Panc1 (cell line): Measurements from ENCODE around the gene BAIAP3. TPM values are rescaled to one million over a fixed set of nuclear protein-coding genes. Genes with fewer than 3 reads are reported as not detected.
A peak's percentile ranks its signal among the peaks of the same experiment; 100 is the strongest.

Experiments used
- ATAC-seq: fragments of 200-7000 bp; cut with Tn5 transposase; 2 replicates; pipeline ENCODE4 v1.9.1; 2020; ENCODE audit warnings: mild to moderate bottlenecking, moderate library complexity
- BruUV-seq: library from RNA; stranded (reverse); fragments of 400-500 nt; replicated peaks from 2 replicates; lab custom pipeline; 2021; lab: Mats Ljungman, UMichigan
- CTCF ChIA-PET: fragments of 300-600 bp; sonication (Branson Sonifier 250); formaldehyde crosslinking; loops from one replicate; lab custom pipeline; 2022; ENCODE audit warnings: antibody characterized with exemption; lab: Charles Lee
- POLR2A ChIA-PET: fragments of 300-600 bp; sonication (Branson Sonifier 250); formaldehyde crosslinking; loops from one replicate; lab custom pipeline; 2022; ENCODE audit warnings: antibody characterized with exemption; lab: Charles Lee
- DNase-seq: peaks from one replicate; pipeline ENCODE4 v3.0.0-alpha.2; 2010; ENCODE audit warnings: low read depth, low spot score
- H3K27ac ChIP-seq: 2 replicates; pipeline ENCODE4 v1.5.1; 2011; ENCODE audit warnings: mild to moderate bottlenecking, low read length, inconsistent platforms
- H3K27me3 ChIP-seq: fragments of 200-500 bp; sonication (Bioruptor generic); 2 replicates; pipeline ENCODE4 v1.6.0; 2014; ENCODE audit warnings: low read length, inconsistent platforms; ENCODE audit not compliant: control insufficient read depth, insufficient read depth
- H3K36me3 ChIP-seq: fragments of 200-500 bp; sonication (Bioruptor generic); 2 replicates; pipeline ENCODE4 v1.5.1; 2014; ENCODE audit warnings: inconsistent platforms, mild to moderate bottlenecking, low read length, moderate library complexity; ENCODE audit not compliant: control insufficient read depth, insufficient read depth
- H3K4me1 ChIP-seq: 2 replicates; pipeline ENCODE4 v1.5.1; 2011; ENCODE audit warnings: inconsistent platforms, mild to moderate bottlenecking, low read length, moderate library complexity; ENCODE audit not compliant: control insufficient read depth, insufficient read depth
- H3K4me3 ChIP-seq, 2 experiments: 2 replicates each; pipeline ENCODE4 v1.5.1; 2011 to 2012; ENCODE audit warnings: low read depth in 2 of 2, low read length in 2 of 2, mild to moderate bottlenecking in 2 of 2, inconsistent platforms in 1 of 2, moderate library complexity in 1 of 2
- H3K9me3 ChIP-seq: fragments of 200-500 bp; sonication (Bioruptor generic); 2 replicates; pipeline ENCODE4 v1.5.1; 2014; ENCODE audit warnings: low read depth, mild to moderate bottlenecking, inconsistent platforms, low read length, moderate library complexity; ENCODE audit not compliant: control insufficient read depth, insufficient read depth
- POLR2AphosphoS5 ChIP-seq: IDR thresholded peaks from 2 replicates; pipeline ENCODE4 v1.6.1; 2012; ENCODE audit warnings: mild to moderate bottlenecking, low read depth, low read length, moderate library complexity
- SIN3A ChIP-seq: IDR thresholded peaks from 2 replicates; pipeline ENCODE4 v1.6.1; 2012; ENCODE audit warnings: low read depth, mild to moderate bottlenecking, low read length, moderate library complexity, borderline replicate concordance; ENCODE audit not compliant: insufficient read depth
- TCF7L2 ChIP-seq: IDR thresholded peaks from 2 replicates; pipeline ENCODE4 v1.6.1; 2011; ENCODE audit warnings: mild to moderate bottlenecking, low read depth, low read length, inconsistent platforms
- in situ Hi-C: cut with HindIII; loops from 2 replicates; pipeline ENCODE4 v1.10.0; 2016; ENCODE audit warnings: low sequenced_read_pairs, low pct_unique_long_range_greater_than_20kb
- intact Hi-C: fragments of 100-400 bp; cut with micrococcal nuclease; formaldehyde crosslinking; loops from one replicate; pipeline ENCODE4 v1.10.0; 2022; ENCODE audit not compliant: unreplicated experiment
- total RNA-seq: library from RNA; stranded (reverse); gene quantifications from one replicate; pipeline ENCODE4 v1.2.1, GENCODE V29; 2021; ENCODE audit not compliant: unreplicated experiment
- TF ChIP-seq, protein P1 (sequence below): fragments of 450-650 bp; IDR thresholded peaks from 2 replicates; pipeline ENCODE4 v1.5.1; 2017; ENCODE audit warnings: mild to moderate bottlenecking
- TF ChIP-seq, protein P2 (sequence below), 2 experiments: IDR thresholded peaks; 2 replicates each; pipeline ENCODE4 v1.6.1; 2011 to 2012; ENCODE audit warnings: low read depth in 2 of 2, control low read depth in 1 of 2, low read length in 1 of 2, mild to moderate bottlenecking in 1 of 2, moderate library complexity in 1 of 2; ENCODE audit not compliant: insufficient read depth in 1 of 2

Gene BAIAP3
- total RNA-seq, 1 experiment from 2014 or later: 9.4 TPM

DNA sequence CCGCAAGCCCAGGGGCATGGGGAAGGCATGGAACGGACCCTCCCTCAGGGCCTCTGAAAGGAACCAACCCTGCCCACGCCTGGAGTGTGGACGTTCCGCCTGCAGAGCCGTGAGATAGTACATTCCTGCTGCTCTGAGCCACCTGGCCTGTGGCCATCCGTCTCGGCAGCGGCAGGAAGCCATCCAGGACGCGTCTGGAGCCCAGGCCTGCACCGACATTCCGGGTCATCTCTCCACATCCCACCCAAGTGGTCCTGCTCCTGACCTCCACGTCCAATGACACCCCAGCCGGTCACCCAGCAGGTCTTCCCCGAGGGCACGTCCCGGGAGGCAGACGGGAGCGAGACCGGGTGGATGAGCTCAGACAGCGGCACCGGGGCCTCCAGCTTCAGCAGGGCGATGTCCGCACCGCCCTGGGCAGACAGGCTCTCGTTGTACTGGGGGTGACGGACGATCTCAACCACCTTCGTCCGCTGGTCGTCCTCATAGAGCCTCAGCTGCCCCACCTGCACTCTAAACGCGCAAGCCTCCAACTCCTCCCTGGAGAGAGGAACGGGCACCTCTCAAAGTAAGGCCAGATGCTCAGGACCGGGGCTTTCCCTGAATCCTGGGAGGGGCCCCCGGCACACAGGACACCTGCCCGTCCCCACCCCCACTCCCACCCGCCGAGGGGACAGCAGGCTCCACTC lies 45.3 kb upstream of the BAIAP3 start:
- no TSS peak for BruUV-seq
- Histone ChIP-seq H3K4me1 (peaks cover 10% of the 10 kb centered on the region; the same call in 1 of the 2 replicates), H3K27ac (no peak overlapping the region), H3K36me3 (no peaks in the 10 kb centered on the region), H3K27me3 (no peaks in the 10 kb centered on the region), H3K9me3 (no peaks in the 10 kb centered on the region), H3K4me3 (no peak overlapping the region)
- ChIA-PET POLR2A (no interaction called here), CTCF (no interaction called here)
- intact Hi-C loops: no loop called here
- TF ChIP-seq, protein P1, sequence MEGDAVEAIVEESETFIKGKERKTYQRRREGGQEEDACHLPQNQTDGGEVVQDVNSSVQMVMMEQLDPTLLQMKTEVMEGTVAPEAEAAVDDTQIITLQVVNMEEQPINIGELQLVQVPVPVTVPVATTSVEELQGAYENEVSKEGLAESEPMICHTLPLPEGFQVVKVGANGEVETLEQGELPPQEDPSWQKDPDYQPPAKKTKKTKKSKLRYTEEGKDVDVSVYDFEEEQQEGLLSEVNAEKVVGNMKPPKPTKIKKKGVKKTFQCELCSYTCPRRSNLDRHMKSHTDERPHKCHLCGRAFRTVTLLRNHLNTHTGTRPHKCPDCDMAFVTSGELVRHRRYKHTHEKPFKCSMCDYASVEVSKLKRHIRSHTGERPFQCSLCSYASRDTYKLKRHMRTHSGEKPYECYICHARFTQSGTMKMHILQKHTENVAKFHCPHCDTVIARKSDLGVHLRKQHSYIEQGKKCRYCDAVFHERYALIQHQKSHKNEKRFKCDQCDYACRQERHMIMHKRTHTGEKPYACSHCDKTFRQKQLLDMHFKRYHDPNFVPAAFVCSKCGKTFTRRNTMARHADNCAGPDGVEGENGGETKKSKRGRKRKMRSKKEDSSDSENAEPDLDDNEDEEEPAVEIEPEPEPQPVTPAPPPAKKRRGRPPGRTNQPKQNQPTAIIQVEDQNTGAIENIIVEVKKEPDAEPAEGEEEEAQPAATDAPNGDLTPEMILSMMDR: no peak
- TF ChIP-seq POLR2AphosphoS5 (no peak), SIN3A (no peak), TCF7L2 (no peak)
- TF ChIP-seq, protein P2, sequence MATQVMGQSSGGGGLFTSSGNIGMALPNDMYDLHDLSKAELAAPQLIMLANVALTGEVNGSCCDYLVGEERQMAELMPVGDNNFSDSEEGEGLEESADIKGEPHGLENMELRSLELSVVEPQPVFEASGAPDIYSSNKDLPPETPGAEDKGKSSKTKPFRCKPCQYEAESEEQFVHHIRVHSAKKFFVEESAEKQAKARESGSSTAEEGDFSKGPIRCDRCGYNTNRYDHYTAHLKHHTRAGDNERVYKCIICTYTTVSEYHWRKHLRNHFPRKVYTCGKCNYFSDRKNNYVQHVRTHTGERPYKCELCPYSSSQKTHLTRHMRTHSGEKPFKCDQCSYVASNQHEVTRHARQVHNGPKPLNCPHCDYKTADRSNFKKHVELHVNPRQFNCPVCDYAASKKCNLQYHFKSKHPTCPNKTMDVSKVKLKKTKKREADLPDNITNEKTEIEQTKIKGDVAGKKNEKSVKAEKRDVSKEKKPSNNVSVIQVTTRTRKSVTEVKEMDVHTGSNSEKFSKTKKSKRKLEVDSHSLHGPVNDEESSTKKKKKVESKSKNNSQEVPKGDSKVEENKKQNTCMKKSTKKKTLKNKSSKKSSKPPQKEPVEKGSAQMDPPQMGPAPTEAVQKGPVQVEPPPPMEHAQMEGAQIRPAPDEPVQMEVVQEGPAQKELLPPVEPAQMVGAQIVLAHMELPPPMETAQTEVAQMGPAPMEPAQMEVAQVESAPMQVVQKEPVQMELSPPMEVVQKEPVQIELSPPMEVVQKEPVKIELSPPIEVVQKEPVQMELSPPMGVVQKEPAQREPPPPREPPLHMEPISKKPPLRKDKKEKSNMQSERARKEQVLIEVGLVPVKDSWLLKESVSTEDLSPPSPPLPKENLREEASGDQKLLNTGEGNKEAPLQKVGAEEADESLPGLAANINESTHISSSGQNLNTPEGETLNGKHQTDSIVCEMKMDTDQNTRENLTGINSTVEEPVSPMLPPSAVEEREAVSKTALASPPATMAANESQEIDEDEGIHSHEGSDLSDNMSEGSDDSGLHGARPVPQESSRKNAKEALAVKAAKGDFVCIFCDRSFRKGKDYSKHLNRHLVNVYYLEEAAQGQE (IDR thresholded peaks at IDR 0.05; ENCODE audit: insufficient read depth in 1 of 2, low read depth in 2 of 2, low read length in 1 of 2): no peak
- in situ Hi-C loops: no loop called here
- no peak for DNase-seq
- ATAC-seq: no peak

DNA sequence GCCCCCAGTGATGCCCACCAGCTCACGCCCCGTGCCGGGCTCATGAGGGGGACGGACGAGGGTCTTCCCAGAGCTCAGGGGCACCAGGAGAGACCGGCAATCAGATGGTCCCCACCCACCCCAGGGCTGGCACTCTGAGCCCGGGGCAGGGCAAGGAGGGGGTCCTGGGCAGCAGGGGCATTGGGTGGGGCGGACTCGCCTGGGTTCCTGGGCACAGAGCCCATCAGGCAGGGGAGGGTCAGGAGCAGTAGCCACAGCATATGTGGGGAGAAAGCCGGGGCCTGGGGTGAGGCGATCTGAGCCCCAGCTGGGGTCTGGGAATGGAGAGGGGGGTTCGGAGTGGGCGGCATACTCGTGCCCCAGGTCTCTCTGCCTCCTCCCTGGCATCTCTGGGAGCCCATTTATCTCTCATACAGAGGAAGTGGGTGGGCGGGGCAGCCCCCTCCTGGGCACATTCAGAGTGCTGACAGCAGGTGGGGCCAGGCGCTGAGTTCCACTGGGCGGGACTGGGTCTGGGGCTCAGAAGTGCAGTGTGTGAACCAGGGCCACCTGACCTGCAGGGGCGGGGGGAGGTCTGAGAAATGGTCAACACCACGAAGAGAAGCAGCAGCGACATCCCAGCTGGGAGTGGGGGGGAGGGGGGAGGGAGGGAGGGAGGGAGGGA lies 44.5 kb upstream of the BAIAP3 start:
- Histone ChIP-seq H3K27ac (no peak overlapping the region), H3K4me3 (no peak overlapping the region), H3K36me3 (no peaks in the 10 kb centered on the region), H3K9me3 (no peaks in the 10 kb centered on the region), H3K4me1 (peaks cover 10% of the 10 kb centered on the region; the same call in 1 of the 2 replicates), H3K27me3 (no peaks in the 10 kb centered on the region)
- CTCF ChIA-PET: no interaction called here
- DNase-seq: no peak
- intact Hi-C loops (no loop called here), in situ Hi-C loops (no loop called here)
- POLR2A ChIA-PET: no interaction called here
- BruUV-seq: no TSS peak
- ATAC-seq: peak; percentile 18; the same call in 1 of the 2 replicates
- TF ChIP-seq POLR2AphosphoS5 (no peak), SIN3A (no peak), TCF7L2 (no peak)
- TF ChIP-seq, protein P1: no peak
- TF ChIP-seq, protein P2 (IDR thresholded peaks at IDR 0.05; ENCODE audit: insufficient read depth in 1 of 2, low read depth in 2 of 2, low read length in 1 of 2): no peak
